MCF 10A (cell line): Measurements from ENCODE around the gene KCNMA1. TPM values are rescaled to one million over a fixed set of nuclear protein-coding genes. Genes with fewer than 3 reads are reported as not detected.

Source experiments
- BruUV-seq: library from RNA; stranded (reverse); fragments of 400-500 nt; replicated peaks from 2 replicates; lab custom pipeline; 2021; lab: Mats Ljungman, UMichigan
- CTCF ChIA-PET: fragments of 300-600 bp; sonication (Branson Sonifier 250); formaldehyde crosslinking; extraction: SDS; loops from one replicate; lab custom pipeline; 2021; ENCODE audit warnings: antibody characterized with exemption, inconsistent platforms; lab: Yijun Ruan, JAX
- POLR2A ChIA-PET: fragments of 300-600, 350-650 bp; sonication (Branson Sonifier 250); formaldehyde crosslinking; extraction: SDS; loops from one replicate; lab custom pipeline; 2020; ENCODE audit warnings: antibody characterized with exemption, inconsistent platforms; lab: Yijun Ruan, JAX
- DNase-seq: peaks from one replicate; pipeline ENCODE4 v3.0.0-alpha.2; 2018; ENCODE audit not compliant: unreplicated experiment
- H3K27ac Mint-ChIP-seq: one replicate; pipeline ENCODE4 v1.8.0; 2022; ENCODE audit warnings: mild to moderate bottlenecking, low read depth, mixed read lengths; ENCODE audit not compliant: unreplicated experiment
- H3K27me3 Mint-ChIP-seq: one replicate; pipeline ENCODE4 v1.8.0; 2022; ENCODE audit warnings: mixed read lengths; ENCODE audit not compliant: insufficient read depth, unreplicated experiment
- H3K36me3 Mint-ChIP-seq: one replicate; pipeline ENCODE4 v1.8.0; 2022; ENCODE audit warnings: mild to moderate bottlenecking, moderate library complexity, mixed read lengths; ENCODE audit not compliant: insufficient read depth, unreplicated experiment
- H3K4me1 Mint-ChIP-seq: one replicate; pipeline ENCODE4 v1.8.0; 2022; ENCODE audit warnings: mixed read lengths; ENCODE audit not compliant: insufficient read depth, unreplicated experiment
- H3K4me3 Mint-ChIP-seq: one replicate; pipeline ENCODE4 v1.8.0; 2022; ENCODE audit warnings: mild to moderate bottlenecking, moderate library complexity, mixed read lengths; ENCODE audit not compliant: unreplicated experiment
- H3K9me3 Mint-ChIP-seq: one replicate; pipeline ENCODE4 v1.8.0; 2022; ENCODE audit warnings: mixed read lengths; ENCODE audit not compliant: unreplicated experiment
- intact Hi-C: fragments of 100-400 bp; cut with micrococcal nuclease; formaldehyde crosslinking; loops from 2 replicates; pipeline ENCODE4 v1.14.1; 2022
- total RNA-seq: library from RNA; stranded (reverse); gene quantifications from 2 replicates; pipeline ENCODE4 v1.2.3, GENCODE V29; 2022
- TF ChIP-seq, protein P1 (sequence below): fragments of 200-600 bp; IDR thresholded peaks from one replicate; pipeline ENCODE4 v1.8.0; 2022; ENCODE audit warnings: antibody characterized with exemption, mild to moderate bottlenecking; ENCODE audit not compliant: unreplicated experiment

The KCNMA1 gene
- total RNA-seq, 1 experiment from 2014 or later = 7.5 TPM

DNA sequence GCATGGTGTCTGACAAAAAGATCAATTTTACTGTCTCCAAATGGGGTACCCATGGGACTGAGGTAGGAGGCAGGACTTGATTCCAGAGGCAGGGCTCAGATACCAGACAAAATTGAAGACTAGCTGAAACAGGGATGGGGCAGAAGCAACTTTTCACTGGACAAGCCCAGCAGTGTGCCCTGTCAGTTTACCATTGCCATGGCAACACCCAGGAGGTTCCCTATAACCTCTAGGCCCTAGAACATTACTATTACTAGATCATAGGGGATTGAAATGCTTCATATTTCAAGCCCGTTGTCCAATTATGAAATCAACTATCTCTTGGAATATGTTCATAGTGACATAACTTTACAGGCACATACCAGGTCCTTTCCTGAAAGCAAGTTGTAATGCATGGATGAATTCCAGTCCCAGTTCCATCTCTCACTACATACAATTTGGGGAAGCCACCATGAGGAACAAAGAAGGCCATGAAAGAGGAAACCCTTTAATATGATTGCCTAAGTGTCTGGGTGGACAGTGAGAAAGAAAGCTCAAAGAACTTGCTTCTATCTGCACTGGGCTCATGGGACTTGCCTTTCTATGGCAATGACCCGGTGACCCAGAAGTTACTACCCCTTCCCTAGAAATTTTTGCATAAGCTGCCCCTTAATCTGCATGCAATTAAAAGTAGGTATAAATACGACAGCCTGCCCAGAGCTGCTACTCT, 557.9 kb downstream of the KCNMA1 start:
- DNase-seq = no peak
- Mint-ChIP-seq H3K4me3 (no peak overlapping the region), H3K4me1 (no peaks in the 10 kb centered on the region), H3K27me3 (no peaks in the 10 kb centered on the region), H3K9me3 (no peaks in the 10 kb centered on the region), H3K36me3 (no peaks in the 10 kb centered on the region), H3K27ac (no peak overlapping the region)
- ChIA-PET CTCF (no interaction called here), POLR2A (interaction anchor here (0.9 kb wide), 1 partner anchor 72 kb away, joined by 3 read pairs; no protein-coding TSS in a partner anchor)
- BruUV-seq = no TSS peak
- intact Hi-C loops = no loop called here
- TF ChIP-seq, protein P1, sequence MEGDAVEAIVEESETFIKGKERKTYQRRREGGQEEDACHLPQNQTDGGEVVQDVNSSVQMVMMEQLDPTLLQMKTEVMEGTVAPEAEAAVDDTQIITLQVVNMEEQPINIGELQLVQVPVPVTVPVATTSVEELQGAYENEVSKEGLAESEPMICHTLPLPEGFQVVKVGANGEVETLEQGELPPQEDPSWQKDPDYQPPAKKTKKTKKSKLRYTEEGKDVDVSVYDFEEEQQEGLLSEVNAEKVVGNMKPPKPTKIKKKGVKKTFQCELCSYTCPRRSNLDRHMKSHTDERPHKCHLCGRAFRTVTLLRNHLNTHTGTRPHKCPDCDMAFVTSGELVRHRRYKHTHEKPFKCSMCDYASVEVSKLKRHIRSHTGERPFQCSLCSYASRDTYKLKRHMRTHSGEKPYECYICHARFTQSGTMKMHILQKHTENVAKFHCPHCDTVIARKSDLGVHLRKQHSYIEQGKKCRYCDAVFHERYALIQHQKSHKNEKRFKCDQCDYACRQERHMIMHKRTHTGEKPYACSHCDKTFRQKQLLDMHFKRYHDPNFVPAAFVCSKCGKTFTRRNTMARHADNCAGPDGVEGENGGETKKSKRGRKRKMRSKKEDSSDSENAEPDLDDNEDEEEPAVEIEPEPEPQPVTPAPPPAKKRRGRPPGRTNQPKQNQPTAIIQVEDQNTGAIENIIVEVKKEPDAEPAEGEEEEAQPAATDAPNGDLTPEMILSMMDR = no peak

DNA sequence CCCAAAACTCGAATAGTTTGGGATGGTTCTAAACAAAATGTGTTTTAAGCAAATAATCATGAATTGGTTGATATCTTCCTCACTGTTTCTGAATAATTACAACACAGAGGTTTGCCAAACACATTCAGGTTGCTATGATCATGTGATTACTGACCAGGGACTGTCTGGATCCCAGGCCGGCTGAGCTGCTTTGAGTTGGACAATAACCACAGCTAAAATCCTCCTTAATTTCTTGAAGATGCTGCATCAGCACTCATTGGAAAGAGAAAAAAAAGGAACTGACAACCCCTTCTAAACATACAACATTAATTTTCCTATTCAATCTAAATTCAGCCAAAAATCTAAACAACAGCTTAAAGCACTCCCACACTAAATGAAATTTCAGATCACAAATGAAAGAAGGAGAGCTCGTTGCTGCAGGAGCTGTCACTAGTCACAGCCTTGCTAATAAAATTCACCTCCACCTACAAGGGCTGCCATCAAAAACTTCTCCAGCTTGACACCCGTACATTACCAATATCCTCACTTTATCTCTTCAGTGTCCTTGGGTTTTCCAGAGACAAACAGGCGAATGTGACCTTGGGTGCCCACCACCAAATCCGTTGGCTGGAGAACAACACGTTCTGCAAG, 560.2 kb downstream of the KCNMA1 start:
- H3K36me3 Mint-ChIP-seq = no peaks in the 10 kb centered on the region
- ChIA-PET POLR2A (no interaction called here), CTCF (interaction anchor here (0.5 to 0.6 kb wide), 2 partner anchors 1390 to 1472 kb away, joined by 3 read pairs; no protein-coding TSS in a partner anchor)
- H3K27ac Mint-ChIP-seq = no peak overlapping the region
- intact Hi-C loops = no loop called here
- no TSS peak for BruUV-seq
- H3K4me3 Mint-ChIP-seq = no peak overlapping the region
- H3K4me1 Mint-ChIP-seq = no peaks in the 10 kb centered on the region
- TF ChIP-seq, protein P1 = no peak
- DNase-seq = no peak
- H3K27me3 Mint-ChIP-seq = no peaks in the 10 kb centered on the region
- H3K9me3 Mint-ChIP-seq = no peaks in the 10 kb centered on the region

DNA sequence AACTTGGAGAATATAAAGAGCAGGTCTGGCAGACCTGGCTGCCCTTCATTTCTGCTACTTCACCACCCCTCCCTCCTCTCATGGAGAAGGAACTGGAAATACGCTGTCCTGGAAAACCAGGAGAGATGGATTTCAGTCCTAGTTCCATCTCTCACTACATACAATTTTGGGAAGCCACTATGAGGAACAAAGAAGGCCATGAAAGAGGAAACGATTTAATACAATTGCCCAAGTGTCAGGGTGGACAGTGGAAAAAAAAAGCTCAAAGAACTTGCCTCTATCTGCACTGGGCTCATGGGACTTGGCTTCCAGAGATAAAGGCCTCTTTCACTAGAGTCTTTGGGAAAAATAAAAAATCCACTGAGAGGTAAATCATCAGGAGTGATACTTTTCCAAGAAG, 561.7 kb downstream of the KCNMA1 start:
- TF ChIP-seq, protein P1 = no peak
- Mint-ChIP-seq H3K27me3 (no peaks in the 10 kb centered on the region), H3K9me3 (no peaks in the 10 kb centered on the region), H3K27ac (no peak overlapping the region), H3K4me1 (no peaks in the 10 kb centered on the region), H3K4me3 (no peak overlapping the region), H3K36me3 (no peaks in the 10 kb centered on the region)
- POLR2A ChIA-PET = interaction anchor here (1.2 kb wide), 1 partner anchor 22 kb away, joined by 3 read pairs; no protein-coding TSS in a partner anchor
- CTCF ChIA-PET = no interaction called here
- no peak for DNase-seq
- intact Hi-C loops = no loop called here
- no TSS peak for BruUV-seq

DNA sequence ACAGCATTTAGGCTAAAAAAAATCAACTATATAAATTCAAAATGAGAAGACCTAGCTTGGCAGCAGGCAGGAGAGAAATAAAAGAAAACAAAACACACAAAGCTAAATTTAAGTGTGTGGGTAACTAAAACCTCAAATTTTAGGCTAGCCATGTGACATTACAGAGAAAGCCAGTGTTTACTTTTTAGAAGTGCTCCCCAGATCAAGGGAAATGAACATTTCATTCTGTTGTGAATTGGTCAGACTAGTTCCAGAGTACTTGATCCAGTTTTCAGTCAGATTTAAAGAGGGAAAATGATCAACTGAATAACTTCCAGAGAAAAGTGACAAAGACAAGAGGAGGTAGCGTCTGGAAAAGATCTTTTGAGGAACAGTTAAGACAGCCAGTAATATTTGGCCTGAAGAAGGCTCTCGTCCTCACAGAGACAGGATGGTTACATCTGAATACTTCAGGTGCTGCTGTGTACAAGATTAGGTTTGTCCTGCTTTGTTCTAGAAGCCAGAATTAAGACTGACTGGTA, 563.4 kb downstream of the KCNMA1 start:
- Mint-ChIP-seq H3K4me3 (no peak overlapping the region), H3K27ac (no peak overlapping the region), H3K36me3 (no peaks in the 10 kb centered on the region), H3K27me3 (no peaks in the 10 kb centered on the region), H3K9me3 (no peaks in the 10 kb centered on the region), H3K4me1 (no peaks in the 10 kb centered on the region)
- CTCF ChIA-PET = no interaction called here
- intact Hi-C loops = no loop called here
- no TSS peak for BruUV-seq
- no peak for DNase-seq
- TF ChIP-seq, protein P1 = no peak
- POLR2A ChIA-PET = no interaction called here
